Mucosa of descending colon (tissue), 3 donors: ENCODE results near the gene IDH3G. TPM values are rescaled to one million over a fixed set of nuclear protein-coding genes. Genes with fewer than 3 reads are reported as not detected.

Experiments
- ATAC-seq: fragments of 200-7000 bp; cut with Tn5 transposase; one replicate; pipeline ENCODE4 v1.9.1; 2020; ENCODE audit warnings: mild to moderate bottlenecking, moderate library complexity
- DNase-seq, 3 donors: peaks; one replicate each; pipeline ENCODE4 v3.0.0-alpha.2; 2020
- H3K36me3 ChIP-seq: fragments of 200-600 bp; one replicate; pipeline ENCODE4 v1.8.0; 2021; ENCODE audit warnings: low read depth, mild to moderate bottlenecking
- H3K4me1 ChIP-seq: fragments of 200-600 bp; one replicate; pipeline ENCODE4 v1.8.0; 2021; ENCODE audit warnings: low read depth, mild to moderate bottlenecking
- H3K4me3 ChIP-seq: fragments of 200-600 bp; one replicate; pipeline ENCODE4 v1.8.0; 2021; ENCODE audit warnings: mild to moderate bottlenecking
- H3K9me3 ChIP-seq: fragments of 200-600 bp; one replicate; pipeline ENCODE4 v1.8.0; 2021; ENCODE audit warnings: mild to moderate bottlenecking
- CTCF ChIP-seq: fragments of 200-600 bp; IDR thresholded peaks from one replicate; pipeline ENCODE4 v1.8.0; 2022; ENCODE audit warnings: antibody characterized with exemption, mild to moderate bottlenecking
- intact Hi-C, 2 donors: fragments of 100-400 bp; cut with DNase I in 1 of 2; cut with micrococcal nuclease in 1 of 2; formaldehyde crosslinking; loops; one replicate each; pipeline versions ENCODE4 v1.11.0 to v1.11.1; 2022; cut with DNase I, micrococcal nuclease
- total RNA-seq, 3 donors: library from RNA; stranded (reverse); fragmentation: NEBNext Ultra II Directional in 2 of 3; extraction: Animal tissue kit (Norgen Biotek cat#: 25700) in 2 of 3; gene quantifications; one replicate each; pipeline versions ENCODE4 v1.2.1 to v1.2.4, GENCODE V29; 2021 to 2023
- donor health status: DM: no; HTN: no; CAD: no; lungs with moderate emphysema.
- donor health status: DM: no; HTN: no; CAD: no.
- donor health status: DM: no; HTN: yes; CAD: no.

Gene IDH3G
- total RNA-seq, 3 donors from 2014 or later = 57.8 to 89.9 (median 79.3) TPM

DNA sequence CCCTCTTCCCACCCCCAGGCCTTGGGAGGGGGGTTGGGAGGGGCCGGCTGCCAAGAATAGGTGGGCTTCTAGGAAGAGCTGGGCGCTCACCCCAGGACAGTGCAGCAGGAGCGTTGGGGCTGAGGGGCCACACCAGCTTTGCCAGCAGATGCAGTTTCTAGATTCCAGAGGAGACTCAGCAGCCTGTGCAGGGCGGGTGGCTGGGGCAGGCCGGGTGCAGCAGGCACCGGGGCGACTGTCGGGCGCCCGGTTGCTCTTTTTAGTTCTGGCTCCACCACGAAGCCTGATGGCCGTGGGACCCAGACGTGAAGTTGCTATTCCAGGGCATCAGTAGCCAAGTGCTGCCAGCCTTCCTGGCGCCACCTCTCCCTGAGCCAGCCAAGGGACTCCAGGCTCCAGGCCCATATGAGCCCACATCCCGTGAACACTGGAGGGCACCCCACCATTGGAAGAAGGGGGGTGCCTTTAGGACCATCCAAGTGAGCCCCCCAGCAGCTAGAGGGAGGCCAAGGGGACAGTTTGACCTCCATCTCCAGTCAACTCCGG lies 6.1 kb upstream of the IDH3G start:
- DNase-seq (no peak), ATAC-seq (no peak)
- Histone ChIP-seq H3K4me1 (no peaks in the 10 kb centered on the region), H3K9me3 (no peaks in the 10 kb centered on the region), H3K36me3 (no peaks in the 10 kb centered on the region), H3K4me3 (no peak overlapping the region)
- no peak for TF ChIP-seq CTCF
- intact Hi-C loops = no loop called here

DNA sequence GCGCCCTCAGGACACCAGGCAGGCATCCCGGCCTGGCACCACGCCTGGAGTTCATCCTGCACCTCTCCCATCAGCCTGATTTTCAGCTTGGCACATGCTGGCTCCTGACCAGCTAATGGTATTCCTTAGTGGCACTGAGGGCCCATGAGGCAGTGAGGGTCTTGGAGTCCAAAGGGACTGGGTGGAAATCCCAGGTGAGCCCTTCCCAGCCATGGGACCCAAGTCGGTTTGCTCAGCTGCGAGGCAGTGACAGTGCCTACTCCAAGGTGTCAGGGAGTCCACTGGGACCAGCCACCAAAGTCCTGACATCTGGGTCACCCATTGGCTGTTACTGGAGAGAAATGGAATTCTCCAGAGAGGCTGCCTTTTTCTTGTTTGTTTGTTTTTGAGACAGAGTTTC lies 5.2 kb upstream of the IDH3G start:
- TF ChIP-seq CTCF = no peak
- DNase-seq (no peak), ATAC-seq (no peak)
- Histone ChIP-seq H3K36me3 (no peaks in the 10 kb centered on the region), H3K4me1 (no peaks in the 10 kb centered on the region), H3K9me3 (no peaks in the 10 kb centered on the region), H3K4me3 (no peak overlapping the region)
- intact Hi-C loops = no loop called here

- no peak for TF ChIP-seq CTCF
- peaks cover 3% of the 10 kb centered on the region for H3K4me1 ChIP-seq
- H3K9me3 ChIP-seq = no peaks in the 10 kb centered on the region
- DNase-seq (no peak), ATAC-seq (no peak)
- no peak overlapping the region for H3K4me3 ChIP-seq
- H3K36me3 ChIP-seq = no peaks in the 10 kb centered on the region
- intact Hi-C loops = no loop called here
These were observed 3.3 kb upstream of the IDH3G start for GRCh38 chrX:153797415-153798015.

DNA sequence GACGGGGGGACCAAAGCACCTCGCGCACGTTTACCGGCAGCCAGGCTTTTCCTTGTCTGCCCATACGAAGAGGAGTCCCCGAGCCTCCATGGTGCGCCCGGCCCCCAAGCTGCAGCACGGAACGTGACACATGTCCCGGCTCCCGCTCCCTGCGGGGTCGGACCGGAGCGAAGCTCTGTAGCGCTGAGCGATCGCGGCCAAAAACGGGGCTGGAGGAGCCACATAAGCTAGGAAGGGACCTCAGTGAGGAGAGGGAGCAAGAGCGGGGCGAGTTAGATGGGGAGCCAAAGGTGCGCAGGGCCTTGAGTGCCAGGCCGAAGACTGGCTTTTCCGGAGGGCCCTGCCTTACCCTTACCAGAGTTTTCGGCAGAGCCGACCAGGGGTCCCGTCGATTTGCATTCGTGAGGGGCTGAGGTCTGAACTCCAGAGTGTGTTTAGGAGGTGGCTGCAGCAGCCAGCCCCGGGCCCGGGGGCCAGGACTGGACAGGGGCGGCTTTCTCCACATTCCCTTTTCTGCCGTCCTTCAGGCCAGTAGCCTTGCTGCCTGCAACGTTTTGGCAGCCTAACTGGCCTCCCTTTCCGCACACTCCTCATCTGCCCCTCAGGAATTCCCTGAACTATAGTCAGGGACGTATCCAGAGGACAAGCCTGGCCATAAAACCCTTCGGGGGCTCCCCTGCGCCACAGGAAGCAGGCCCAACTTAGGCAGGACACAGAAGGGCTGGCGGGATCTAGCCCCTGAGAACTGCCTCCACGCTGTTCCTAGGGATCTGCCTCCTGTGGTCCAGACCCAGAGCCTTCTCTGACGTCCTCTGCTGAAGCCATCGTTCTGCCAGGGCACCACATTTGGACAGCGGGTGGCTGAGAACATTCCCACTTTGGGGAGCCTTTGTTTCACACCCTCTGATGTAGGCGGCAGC lies 982 bp upstream of the IDH3G start:
- peak; percentile 5 for ATAC-seq
- intact Hi-C loops = no loop called here
- peaks cover 3% of the 10 kb centered on the region for H3K4me1 ChIP-seq
- H3K36me3 ChIP-seq = no peaks in the 10 kb centered on the region
- peak overlapping the region; percentile 51 for H3K4me3 ChIP-seq
- no peak for TF ChIP-seq CTCF
- no peaks in the 10 kb centered on the region for H3K9me3 ChIP-seq
- DNase-seq = peak in 1 of 3 donors; percentile 15

DNA sequence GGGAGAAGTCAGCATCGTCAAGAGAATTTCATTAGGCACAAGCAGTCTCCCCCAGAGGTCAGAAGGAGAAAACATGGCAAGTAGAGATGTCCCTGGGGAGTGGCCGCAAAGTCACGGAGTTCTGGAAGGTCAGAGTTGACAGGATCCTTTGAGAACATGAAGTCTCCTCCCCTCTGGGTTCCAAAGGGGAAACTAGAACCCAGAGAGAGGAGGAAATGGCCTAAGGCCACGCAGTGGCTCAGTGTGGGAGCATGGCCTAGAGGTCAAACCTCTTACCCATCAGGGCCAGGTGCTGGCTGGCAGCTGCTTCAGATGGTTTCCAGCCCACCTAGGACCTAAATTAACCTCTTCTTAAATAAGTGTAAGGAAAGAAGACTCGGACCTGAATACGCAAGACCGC lies 884 bp downstream of the IDH3G start:
- Histone ChIP-seq H3K4me3 (peak overlapping the region; percentile 51), H3K4me1 (peaks cover 3% of the 10 kb centered on the region), H3K36me3 (no peaks in the 10 kb centered on the region), H3K9me3 (no peaks in the 10 kb centered on the region)
- intact Hi-C loops = no loop called here
- DNase-seq (peak in 2 of 3 donors; percentile 21 to 37), ATAC-seq (peak; percentile 10)
- TF ChIP-seq CTCF = no peak
